Mononuclear cell (primary cell): Measurements from ENCODE around the gene MAGED4. TPM values are rescaled to one million over a fixed set of nuclear protein-coding genes. Genes with fewer than 3 reads are reported as not detected.

Source experiments
- total RNA-seq: library from RNA; depleted of rRNA; stranded (reverse); fragments of >200 nt; gene quantifications from one replicate; pipeline ENCODE4 v1.2.3, GENCODE V29; 2012

Gene MAGED4
- total RNA-seq, 1 donor, result 0.10 TPM

Other genes with a start within 250 kb of the MAGED4 start
- gene MAGED4B, start 115.7 kb upstream of the MAGED4 start, total RNA-seq, result 0.42 TPM
- not detected for gene XAGE2, start 184.1 kb downstream of the MAGED4 start, total RNA-seq